PC-9 (cell line): ENCODE results near the gene DDRGK1. TPM values are rescaled to one million over a fixed set of nuclear protein-coding genes. Genes with fewer than 3 reads are reported as not detected.

Experiments used
- BruUV-seq: library from RNA; stranded (reverse); fragments of 400-500 nt; replicated peaks from 2 replicates; lab custom pipeline; 2021; lab: Mats Ljungman, UMichigan
- CTCF ChIA-PET: fragments of 300-600 bp; sonication (Branson Sonifier 250); formaldehyde crosslinking; loops from one replicate; lab custom pipeline; 2022; ENCODE audit warnings: antibody characterized with exemption; lab: Charles Lee
- POLR2A ChIA-PET: fragments of 300-600 bp; sonication (Branson Sonifier 250); formaldehyde crosslinking; loops from one replicate; lab custom pipeline; 2022; ENCODE audit warnings: antibody characterized with exemption; ENCODE audit not compliant: unreplicated experiment; lab: Charles Lee
- DNase-seq, 2 experiments: peaks; one replicate each; pipeline versions ENCODE4 v3.0.0 to v3.0.0-alpha.2; 2015 to 2022; ENCODE audit warnings: mixed read lengths in 1 of 2
- H2AFZ ChIP-seq: fragments of 200-600 bp; sonication (generic); 2 replicates; pipeline ENCODE4 v1.8.1; 2017; ENCODE audit warnings: antibody characterized with exemption
- H3F3A ChIP-seq: fragments of 200-600 bp; sonication (generic); 2 replicates; pipeline ENCODE4 v1.8.1; 2017; ENCODE audit warnings: antibody characterized with exemption, mild to moderate bottlenecking, low read depth; ENCODE audit not compliant: insufficient read depth
- H3K27ac ChIP-seq: fragments of 200-600 bp; sonication (generic); 2 replicates; pipeline ENCODE4 v1.6.1; 2016; ENCODE audit warnings: mixed run types
- H3K27me3 ChIP-seq: fragments of 200-600 bp; sonication (generic); 2 replicates; pipeline ENCODE4 v1.6.1; 2016; ENCODE audit warnings: low read depth, mixed run types; ENCODE audit not compliant: insufficient read depth
- H3K36me3 ChIP-seq: fragments of 200-600 bp; sonication (generic); 2 replicates; pipeline ENCODE4 v1.6.1; 2016; ENCODE audit warnings: low read depth, mixed run types
- H3K4me1 ChIP-seq: fragments of 200-600 bp; sonication (generic); replicated peaks from 2 replicates; pipeline ENCODE4 v1.6.1; 2016; ENCODE audit warnings: mixed run types; ENCODE audit not compliant: insufficient read depth
- H3K4me2 ChIP-seq: fragments of 200-600 bp; sonication (generic); 2 replicates; pipeline ENCODE4 v1.6.1; 2017; ENCODE audit warnings: mixed run types
- H3K4me3 ChIP-seq: fragments of 200-600 bp; sonication (generic); 2 replicates; pipeline ENCODE4 v1.6.1; 2016; ENCODE audit warnings: mixed run types
- H3K79me2 ChIP-seq: fragments of 200-600 bp; sonication (generic); 2 replicates; pipeline ENCODE4 v1.6.1; 2017; ENCODE audit warnings: low read depth, mixed run types
- H3K9me2 ChIP-seq: fragments of 200-600 bp; sonication (generic); 2 replicates; pipeline ENCODE4 v1.8.1; 2017; ENCODE audit warnings: mild to moderate bottlenecking; ENCODE audit not compliant: insufficient read depth
- H3K9me3 ChIP-seq: fragments of 200-600 bp; sonication (generic); 2 replicates; pipeline ENCODE4 v1.8.1; 2016; ENCODE audit warnings: low read depth; ENCODE audit not compliant: insufficient read depth
- H4K20me1 ChIP-seq: fragments of 200-600 bp; sonication (generic); 2 replicates; pipeline ENCODE4 v1.8.1; 2017; ENCODE audit not compliant: insufficient read depth
- CTCF ChIP-seq: fragments of 200-600 bp; sonication (generic); conservative IDR thresholded peaks from 2 replicates; pipeline ENCODE4 v1.6.1; 2017; ENCODE audit warnings: mixed run types, antibody characterized with exemption, mild to moderate bottlenecking, moderate library complexity
- EZH2 ChIP-seq: fragments of 200-600 bp; sonication (generic); IDR thresholded peaks from 2 replicates; pipeline ENCODE4 v1.8.0; 2017; ENCODE audit warnings: antibody characterized with exemption, low read depth
- intact Hi-C: fragments of 100-400 bp; cut with micrococcal nuclease; formaldehyde crosslinking; loops from one replicate; pipeline ENCODE4 v1.10.0; 2022; ENCODE audit not compliant: unreplicated experiment
- total RNA-seq: library from RNA; stranded (reverse); gene quantifications from 2 replicates; pipeline ENCODE4 v1.2.3, GENCODE V29; 2021

Gene DDRGK1
- total RNA-seq, 1 experiment from 2014 or later = 70.4 TPM

DNA sequence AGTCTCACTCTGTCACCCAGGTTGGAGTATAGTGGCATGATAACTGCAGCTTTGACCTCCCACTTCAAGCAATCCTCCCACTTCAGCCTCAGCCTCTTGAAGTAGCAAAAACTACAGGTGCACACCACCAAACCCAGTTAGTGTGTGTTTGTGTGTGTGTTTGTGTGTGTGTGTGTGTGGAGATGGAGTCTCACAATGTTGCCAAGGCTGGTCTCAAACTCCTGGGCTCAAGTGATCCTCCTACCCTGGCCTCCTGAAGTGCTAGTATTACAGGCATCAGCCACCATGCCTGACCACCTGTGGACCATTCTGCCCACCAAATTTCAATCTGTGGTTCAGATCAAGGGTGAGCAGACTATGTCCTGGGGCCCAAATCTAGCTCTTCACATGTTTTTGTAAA is 53.6 kb downstream of the DDRGK1 start:
- BruUV-seq = TSS peak; percentile 2
- Histone ChIP-seq H3K9me3 (no peaks in the 10 kb centered on the region), H3K79me2 (peaks cover 54% of the 10 kb centered on the region), H4K20me1 (peaks cover 70% of the 10 kb centered on the region), H3K4me1 (no peaks in the 10 kb centered on the region), H3K27ac (no peak overlapping the region), H2AFZ (no peak overlapping the region), H3K36me3 (0 out of 2 replicates have a peak, but pooled peaks cover 5% of the 10 kb centered on the region), H3K9me2 (no peaks in the 10 kb centered on the region), H3K27me3 (no peaks in the 10 kb centered on the region), H3K4me2 (no peak overlapping the region), H3F3A (no peaks in the 10 kb centered on the region), H3K4me3 (no peak overlapping the region)
- POLR2A ChIA-PET = no interaction called here
- CTCF ChIA-PET = no interaction called here
- intact Hi-C loops = no loop called here
- TF ChIP-seq CTCF (no peak), EZH2 (no peak)
- no peak for DNase-seq

GRCh38 chr20:3146732-3147341 is 57.6 kb downstream of the DDRGK1 start:
- H3K4me1 ChIP-seq = no peaks in the 10 kb centered on the region
- H3F3A ChIP-seq = no peaks in the 10 kb centered on the region
- H3K9me2 ChIP-seq = no peaks in the 10 kb centered on the region
- H3K9me3 ChIP-seq = no peaks in the 10 kb centered on the region
- H3K36me3 ChIP-seq = peaks cover 10% of the 10 kb centered on the region; the same call in 1 of the 2 replicates
- no peak overlapping the region for H3K4me2 ChIP-seq
- TF ChIP-seq EZH2 = no peak
- no peak for TF ChIP-seq CTCF
- CTCF ChIA-PET = no interaction called here
- H4K20me1 ChIP-seq = peaks cover 43% of the 10 kb centered on the region
- POLR2A ChIA-PET = no interaction called here
- no peak overlapping the region for H3K27ac ChIP-seq
- intact Hi-C loops = no loop called here
- H3K27me3 ChIP-seq = no peaks in the 10 kb centered on the region
- no TSS peak for BruUV-seq
- no peak for DNase-seq
- H2AFZ ChIP-seq = no peak overlapping the region
- H3K79me2 ChIP-seq = peaks cover 16% of the 10 kb centered on the region
- no peak overlapping the region for H3K4me3 ChIP-seq

GRCh38 chr20:3141757-3142156 is 62.7 kb downstream of the DDRGK1 start:
- intact Hi-C loops = no loop called here
- H3K36me3 ChIP-seq = peaks cover 5% of the 10 kb centered on the region; the same call in 1 of the 2 replicates
- no peak for DNase-seq
- CTCF ChIA-PET = no interaction called here
- H2AFZ ChIP-seq = no peak overlapping the region
- peaks cover 12% of the 10 kb centered on the region; the same call in 1 of the 2 replicates for H4K20me1 ChIP-seq
- H3K79me2 ChIP-seq = no peaks in the 10 kb centered on the region
- H3K4me1 ChIP-seq = no peaks in the 10 kb centered on the region
- H3K4me3 ChIP-seq = no peak overlapping the region
- H3K4me2 ChIP-seq = no peak overlapping the region
- no TSS peak for BruUV-seq
- TF ChIP-seq CTCF (no peak), EZH2 (no peak)
- no peaks in the 10 kb centered on the region for H3K27me3 ChIP-seq
- no peaks in the 10 kb centered on the region for H3K9me3 ChIP-seq
- POLR2A ChIA-PET = no interaction called here
- no peak overlapping the region for H3K27ac ChIP-seq
- H3F3A ChIP-seq = no peaks in the 10 kb centered on the region
- H3K9me2 ChIP-seq = no peaks in the 10 kb centered on the region

Other genes starting within 250 kb of the DDRGK1 start
- 0.65 and 1.1 TPM in 2 replicates for gene GNRH2, start 161.1 kb downstream of the DDRGK1 start, total RNA-seq
- gene MRPS26, start 158.6 kb downstream of the DDRGK1 start, total RNA-seq = 58.3 and 84.9 TPM in 2 replicates
- gene OXT, start 133.1 kb downstream of the DDRGK1 start, total RNA-seq = not detected in 2 replicates
- not detected in 2 replicates for gene AVP, start 120.0 kb downstream of the DDRGK1 start, total RNA-seq
- 11.6 and 16.2 TPM in 2 replicates for gene FASTKD5, start 44.8 kb downstream of the DDRGK1 start, total RNA-seq
- 6.4 and 9.4 TPM in 2 replicates for gene UBOX5, start 44.8 kb downstream of the DDRGK1 start, total RNA-seq
- 10.4 and 17.6 TPM in 2 replicates for gene LZTS3, start 31.1 kb downstream of the DDRGK1 start, total RNA-seq
- gene ITPA, start 4.8 kb upstream of the DDRGK1 start, total RNA-seq = 69.2 and 93.5 TPM in 2 replicates
- gene SLC4A11, start 34.5 kb upstream of the DDRGK1 start, total RNA-seq = 46.1 and 57.8 TPM in 2 replicates
- gene DNAAF9, start 203.0 kb upstream of the DDRGK1 start, total RNA-seq = 2.6 and 2.9 TPM in 2 replicates